Neural progenitor cell (in vitro differentiated cells): ENCODE data around the gene TAF4.

Experiments
- EZH2 ChIP-seq: fragments of 200-600 bp; sonication (generic); IDR thresholded peaks from 2 replicates; pipeline ENCODE4 v1.6.1; 2017; ENCODE audit warnings: antibody characterized with exemption, mild to moderate bottlenecking, moderate library complexity
- TF ChIP-seq, protein P1 (sequence below): fragments of 200-600 bp; sonication (generic); IDR thresholded peaks from 2 replicates; pipeline ENCODE4 v1.5.1; 2017; ENCODE audit warnings: antibody characterized with exemption, mild to moderate bottlenecking

GRCh38 chr20:62011403-62011790 lies 54.3 kb downstream of the TAF4 start:
- TF ChIP-seq, protein P1, sequence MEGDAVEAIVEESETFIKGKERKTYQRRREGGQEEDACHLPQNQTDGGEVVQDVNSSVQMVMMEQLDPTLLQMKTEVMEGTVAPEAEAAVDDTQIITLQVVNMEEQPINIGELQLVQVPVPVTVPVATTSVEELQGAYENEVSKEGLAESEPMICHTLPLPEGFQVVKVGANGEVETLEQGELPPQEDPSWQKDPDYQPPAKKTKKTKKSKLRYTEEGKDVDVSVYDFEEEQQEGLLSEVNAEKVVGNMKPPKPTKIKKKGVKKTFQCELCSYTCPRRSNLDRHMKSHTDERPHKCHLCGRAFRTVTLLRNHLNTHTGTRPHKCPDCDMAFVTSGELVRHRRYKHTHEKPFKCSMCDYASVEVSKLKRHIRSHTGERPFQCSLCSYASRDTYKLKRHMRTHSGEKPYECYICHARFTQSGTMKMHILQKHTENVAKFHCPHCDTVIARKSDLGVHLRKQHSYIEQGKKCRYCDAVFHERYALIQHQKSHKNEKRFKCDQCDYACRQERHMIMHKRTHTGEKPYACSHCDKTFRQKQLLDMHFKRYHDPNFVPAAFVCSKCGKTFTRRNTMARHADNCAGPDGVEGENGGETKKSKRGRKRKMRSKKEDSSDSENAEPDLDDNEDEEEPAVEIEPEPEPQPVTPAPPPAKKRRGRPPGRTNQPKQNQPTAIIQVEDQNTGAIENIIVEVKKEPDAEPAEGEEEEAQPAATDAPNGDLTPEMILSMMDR = no peak
- no peak for TF ChIP-seq EZH2
